Liver (tissue), 3 donors: Measurements from ENCODE around the gene PIP5K1C.

Source experiments
- EGR1 ChIP-seq, 2 donors: IDR thresholded peaks; 2 replicates each; pipeline ENCODE4 v1.6.1; 2016 to 2018; ENCODE audit warnings: antibody characterized with exemption in 2 of 2, low read depth in 2 of 2
- HNF4G ChIP-seq: IDR thresholded peaks from 2 replicates; pipeline ENCODE4 v1.6.1; 2016; ENCODE audit warnings: antibody characterized with exemption
- YY1 ChIP-seq: IDR thresholded peaks from 2 replicates; pipeline ENCODE4 v1.6.1; 2016; ENCODE audit warnings: antibody characterized with exemption, mild to moderate bottlenecking
- TF ChIP-seq, protein P1 (sequence below): fragments of 150-350 bp; IDR thresholded peaks from 2 replicates; pipeline ENCODE4 v1.5.1; 2017; ENCODE audit warnings: improper control_type of control experiment, low read depth, low read length; ENCODE audit not compliant: missing input control
- TF ChIP-seq, protein P2 (sequence below): IDR thresholded peaks from 2 replicates; pipeline ENCODE4 v1.6.1; 2016; ENCODE audit warnings: antibody characterized with exemption
- TF ChIP-seq, protein P3 (sequence below): IDR thresholded peaks from 2 replicates; pipeline ENCODE4 v1.6.1; 2016; ENCODE audit warnings: antibody characterized with exemption, mild to moderate bottlenecking
- TF ChIP-seq, protein P4 (sequence below): IDR thresholded peaks from 2 replicates; pipeline ENCODE4 v1.6.1; 2016; ENCODE audit warnings: antibody characterized with exemption
- donor health status: healthy.
- donor health status: healthy.

DNA sequence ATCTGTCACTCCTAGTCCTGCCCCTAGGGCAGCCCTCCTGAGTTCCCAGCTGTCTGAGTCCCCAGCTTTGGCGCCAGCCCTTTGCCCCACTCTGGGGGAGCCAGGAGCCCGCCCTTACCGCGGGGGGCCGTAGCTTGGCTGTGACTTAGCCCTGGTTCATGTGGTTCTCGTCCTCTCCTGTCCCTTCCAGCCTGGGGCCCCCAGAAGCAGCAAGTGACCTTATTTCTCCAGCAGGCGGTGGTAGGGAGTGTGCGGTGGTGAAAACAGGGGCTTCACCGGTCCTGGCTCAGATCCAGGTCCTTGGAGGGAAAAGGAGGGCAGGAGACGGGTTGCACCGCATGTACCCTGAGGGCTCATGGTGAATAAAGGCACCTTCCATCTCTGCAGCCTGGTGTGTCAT lies 107.1 kb downstream of the PIP5K1C start:
- TF ChIP-seq, protein P1, sequence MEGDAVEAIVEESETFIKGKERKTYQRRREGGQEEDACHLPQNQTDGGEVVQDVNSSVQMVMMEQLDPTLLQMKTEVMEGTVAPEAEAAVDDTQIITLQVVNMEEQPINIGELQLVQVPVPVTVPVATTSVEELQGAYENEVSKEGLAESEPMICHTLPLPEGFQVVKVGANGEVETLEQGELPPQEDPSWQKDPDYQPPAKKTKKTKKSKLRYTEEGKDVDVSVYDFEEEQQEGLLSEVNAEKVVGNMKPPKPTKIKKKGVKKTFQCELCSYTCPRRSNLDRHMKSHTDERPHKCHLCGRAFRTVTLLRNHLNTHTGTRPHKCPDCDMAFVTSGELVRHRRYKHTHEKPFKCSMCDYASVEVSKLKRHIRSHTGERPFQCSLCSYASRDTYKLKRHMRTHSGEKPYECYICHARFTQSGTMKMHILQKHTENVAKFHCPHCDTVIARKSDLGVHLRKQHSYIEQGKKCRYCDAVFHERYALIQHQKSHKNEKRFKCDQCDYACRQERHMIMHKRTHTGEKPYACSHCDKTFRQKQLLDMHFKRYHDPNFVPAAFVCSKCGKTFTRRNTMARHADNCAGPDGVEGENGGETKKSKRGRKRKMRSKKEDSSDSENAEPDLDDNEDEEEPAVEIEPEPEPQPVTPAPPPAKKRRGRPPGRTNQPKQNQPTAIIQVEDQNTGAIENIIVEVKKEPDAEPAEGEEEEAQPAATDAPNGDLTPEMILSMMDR = no peak
- TF ChIP-seq, protein P2, sequence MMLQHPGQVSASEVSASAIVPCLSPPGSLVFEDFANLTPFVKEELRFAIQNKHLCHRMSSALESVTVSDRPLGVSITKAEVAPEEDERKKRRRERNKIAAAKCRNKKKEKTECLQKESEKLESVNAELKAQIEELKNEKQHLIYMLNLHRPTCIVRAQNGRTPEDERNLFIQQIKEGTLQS = no peak
- TF ChIP-seq, protein P3, sequence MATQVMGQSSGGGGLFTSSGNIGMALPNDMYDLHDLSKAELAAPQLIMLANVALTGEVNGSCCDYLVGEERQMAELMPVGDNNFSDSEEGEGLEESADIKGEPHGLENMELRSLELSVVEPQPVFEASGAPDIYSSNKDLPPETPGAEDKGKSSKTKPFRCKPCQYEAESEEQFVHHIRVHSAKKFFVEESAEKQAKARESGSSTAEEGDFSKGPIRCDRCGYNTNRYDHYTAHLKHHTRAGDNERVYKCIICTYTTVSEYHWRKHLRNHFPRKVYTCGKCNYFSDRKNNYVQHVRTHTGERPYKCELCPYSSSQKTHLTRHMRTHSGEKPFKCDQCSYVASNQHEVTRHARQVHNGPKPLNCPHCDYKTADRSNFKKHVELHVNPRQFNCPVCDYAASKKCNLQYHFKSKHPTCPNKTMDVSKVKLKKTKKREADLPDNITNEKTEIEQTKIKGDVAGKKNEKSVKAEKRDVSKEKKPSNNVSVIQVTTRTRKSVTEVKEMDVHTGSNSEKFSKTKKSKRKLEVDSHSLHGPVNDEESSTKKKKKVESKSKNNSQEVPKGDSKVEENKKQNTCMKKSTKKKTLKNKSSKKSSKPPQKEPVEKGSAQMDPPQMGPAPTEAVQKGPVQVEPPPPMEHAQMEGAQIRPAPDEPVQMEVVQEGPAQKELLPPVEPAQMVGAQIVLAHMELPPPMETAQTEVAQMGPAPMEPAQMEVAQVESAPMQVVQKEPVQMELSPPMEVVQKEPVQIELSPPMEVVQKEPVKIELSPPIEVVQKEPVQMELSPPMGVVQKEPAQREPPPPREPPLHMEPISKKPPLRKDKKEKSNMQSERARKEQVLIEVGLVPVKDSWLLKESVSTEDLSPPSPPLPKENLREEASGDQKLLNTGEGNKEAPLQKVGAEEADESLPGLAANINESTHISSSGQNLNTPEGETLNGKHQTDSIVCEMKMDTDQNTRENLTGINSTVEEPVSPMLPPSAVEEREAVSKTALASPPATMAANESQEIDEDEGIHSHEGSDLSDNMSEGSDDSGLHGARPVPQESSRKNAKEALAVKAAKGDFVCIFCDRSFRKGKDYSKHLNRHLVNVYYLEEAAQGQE = no peak
- TF ChIP-seq, protein P4, sequence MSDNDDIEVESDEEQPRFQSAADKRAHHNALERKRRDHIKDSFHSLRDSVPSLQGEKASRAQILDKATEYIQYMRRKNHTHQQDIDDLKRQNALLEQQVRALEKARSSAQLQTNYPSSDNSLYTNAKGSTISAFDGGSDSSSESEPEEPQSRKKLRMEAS = no peak
- TF ChIP-seq YY1 (no peak), HNF4G (no peak), EGR1 (IDR thresholded peaks at IDR 0.05; ENCODE audit: low read depth in 2 of 2) (no peak)
